ENCODE measurements around the gene DNM1L. TPM values are rescaled to one million over a fixed set of nuclear protein-coding genes. Genes with fewer than 3 reads are reported as not detected.

DNM1L gene
- total RNA-seq, 1 donor, result 73.5 TPM

DNA sequence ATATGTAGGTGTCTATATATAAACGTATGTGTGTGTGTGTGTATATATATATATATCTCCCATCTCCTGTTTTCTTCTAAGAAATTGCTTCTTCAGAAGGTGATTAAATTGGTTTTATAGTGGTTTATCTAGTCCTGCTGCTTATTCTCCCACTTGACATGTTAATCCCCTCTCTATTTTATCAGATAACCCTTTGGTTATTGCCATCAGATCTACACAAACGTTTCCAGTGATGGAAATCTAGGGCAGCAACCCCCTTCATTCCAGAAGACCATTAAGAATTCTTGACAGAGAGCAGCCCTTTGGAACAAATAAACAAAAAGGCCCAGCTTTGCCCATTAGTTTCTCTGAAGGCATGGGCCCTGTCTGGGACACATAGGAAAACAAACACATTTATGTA, 110.8 kb downstream of the DNM1L start:
- TF ChIP-seq, protein P1, sequence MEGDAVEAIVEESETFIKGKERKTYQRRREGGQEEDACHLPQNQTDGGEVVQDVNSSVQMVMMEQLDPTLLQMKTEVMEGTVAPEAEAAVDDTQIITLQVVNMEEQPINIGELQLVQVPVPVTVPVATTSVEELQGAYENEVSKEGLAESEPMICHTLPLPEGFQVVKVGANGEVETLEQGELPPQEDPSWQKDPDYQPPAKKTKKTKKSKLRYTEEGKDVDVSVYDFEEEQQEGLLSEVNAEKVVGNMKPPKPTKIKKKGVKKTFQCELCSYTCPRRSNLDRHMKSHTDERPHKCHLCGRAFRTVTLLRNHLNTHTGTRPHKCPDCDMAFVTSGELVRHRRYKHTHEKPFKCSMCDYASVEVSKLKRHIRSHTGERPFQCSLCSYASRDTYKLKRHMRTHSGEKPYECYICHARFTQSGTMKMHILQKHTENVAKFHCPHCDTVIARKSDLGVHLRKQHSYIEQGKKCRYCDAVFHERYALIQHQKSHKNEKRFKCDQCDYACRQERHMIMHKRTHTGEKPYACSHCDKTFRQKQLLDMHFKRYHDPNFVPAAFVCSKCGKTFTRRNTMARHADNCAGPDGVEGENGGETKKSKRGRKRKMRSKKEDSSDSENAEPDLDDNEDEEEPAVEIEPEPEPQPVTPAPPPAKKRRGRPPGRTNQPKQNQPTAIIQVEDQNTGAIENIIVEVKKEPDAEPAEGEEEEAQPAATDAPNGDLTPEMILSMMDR (IDR thresholded peaks at IDR 0.05; ENCODE audit: insufficient read depth, low read length), result no peak
- DNase-seq (ENCODE audit: low read depth), result no peak
- no peak overlapping the region for H3K4me3 ChIP-seq (ENCODE audit: low read depth, low read length)

DNA sequence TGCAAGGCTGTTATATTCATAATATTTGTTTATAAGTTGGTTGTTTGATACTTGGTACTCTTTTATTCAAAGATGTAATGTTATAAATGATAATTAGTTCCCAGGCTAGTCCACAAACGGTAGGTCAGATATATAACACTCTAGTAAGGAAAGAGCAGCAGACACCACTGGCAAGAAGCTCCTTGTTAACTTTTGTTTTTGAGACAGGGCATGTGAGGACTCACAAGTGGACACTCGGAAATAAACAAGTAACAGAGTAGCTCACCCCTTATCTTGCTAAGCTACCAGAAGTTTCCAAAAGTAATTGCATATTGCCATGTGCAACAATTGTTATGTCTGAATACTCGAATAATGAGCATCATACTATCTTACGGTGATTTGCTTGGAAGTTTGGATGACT, 115.2 kb downstream of the DNM1L start:
- DNase-seq (ENCODE audit: low read depth), result no peak
- TF ChIP-seq, protein P1 (IDR thresholded peaks at IDR 0.05; ENCODE audit: insufficient read depth, low read length), result no peak
- no peak overlapping the region for H3K4me3 ChIP-seq (ENCODE audit: low read depth, low read length)

Small RNA genes lying within 50 kb of the gene (small RNA-seq; reads per million reads assigned to genes)
- not detected for gene RF00019

Other genes starting within 250 kb of the DNM1L start
- gene YARS2, start 76.6 kb downstream of the DNM1L start, total RNA-seq (ENCODE audit: low replicate concordance), result 10.3 and 24.6 TPM in 2 replicates
- 0.45 and 16.1 TPM in 2 replicates for gene PKP2, start 217.5 kb downstream of the DNM1L start, total RNA-seq (ENCODE audit: low replicate concordance)